K562 (cell line): Measurements from ENCODE around the gene IPP. TPM values are rescaled to one million over a fixed set of nuclear protein-coding genes. Genes with fewer than 3 reads are reported as not detected.

Experiments
- CBFB ChIP-seq: sonication (generic); formaldehyde crosslinking; IDR thresholded peaks from 2 replicates; pipeline ENCODE4 v1.4.0; 2020; ENCODE audit warnings: mild to moderate bottlenecking, missing genetic modification reagents
- CEBPB ChIP-seq: fragments of 450-650 bp; IDR thresholded peaks from 2 replicates; pipeline ENCODE4 v1.6.1; 2016; ENCODE audit warnings: missing genetic modification characterization, missing compliant biosample characterization
- FOXP1 ChIP-seq: sonication (generic); formaldehyde crosslinking; IDR thresholded peaks from 2 replicates; pipeline ENCODE4 v1.8.0; 2022; ENCODE audit warnings: mild to moderate bottlenecking, missing genetic modification reagents
- GTF2E2 ChIP-seq: fragments of 200-800 bp; sonication (Bioruptor generic); IDR thresholded peaks from 2 replicates; pipeline ENCODE4 v1.6.1; 2016; ENCODE audit warnings: missing genetic modification characterization, missing compliant biosample characterization
- MBD2 ChIP-seq: sonication (generic); IDR thresholded peaks from 2 replicates; pipeline ENCODE4 v1.6.1; 2016; ENCODE audit warnings: low read depth, borderline replicate concordance
- NR1H2 ChIP-seq: sonication (generic); formaldehyde crosslinking; IDR thresholded peaks from 2 replicates; pipeline ENCODE4 v1.4.0; 2020; ENCODE audit warnings: mild to moderate bottlenecking, missing genetic modification reagents
- NR4A1 ChIP-seq, 2 experiments: fragments of 250-450 bp in 1 of 2; fragments of 450-650 bp in 1 of 2; sonication (Bioruptor Pico) in 1 of 2; IDR thresholded peaks; 2 replicates each; pipeline versions ENCODE4 v1.4.0 to v1.6.1; 2016 to 2020; ENCODE audit warnings: mild to moderate bottlenecking in 2 of 2, missing compliant biosample characterization in 1 of 2, missing genetic modification characterization in 1 of 2, moderate library complexity in 1 of 2
- RBM15 ChIP-seq: fragments of 200-400 bp; formaldehyde crosslinking; IDR thresholded peaks from 2 replicates; pipeline ENCODE4 v1.6.1; 2018; ENCODE audit warnings: mild to moderate bottlenecking, low read length, moderate library complexity; ENCODE audit not compliant: insufficient read depth
- RFX5 ChIP-seq: IDR thresholded peaks from 2 replicates; pipeline ENCODE4 v1.6.1; 2011; ENCODE audit warnings: low read depth, mild to moderate bottlenecking, improper control_type of control experiment, low read length
- RFX7 ChIP-seq: fragments of 250-450 bp; sonication (Bioruptor Pico); IDR thresholded peaks from 2 replicates; pipeline ENCODE4 v1.5.1; 2021; ENCODE audit warnings: mild to moderate bottlenecking
- SMAD3 ChIP-seq: fragments of 450-650 bp; formaldehyde crosslinking; conservative IDR thresholded peaks from 2 replicates; pipeline ENCODE4 v1.4.0; 2020; ENCODE audit warnings: mild to moderate bottlenecking
- SMAD4 ChIP-seq: fragments of 250-450 bp; sonication (Bioruptor Pico); conservative IDR thresholded peaks from 2 replicates; pipeline ENCODE4 v1.8.0; 2021; ENCODE audit warnings: inconsistent platforms, mild to moderate bottlenecking, moderate library complexity
- SP2 ChIP-seq: IDR thresholded peaks from 2 replicates; pipeline ENCODE4 v1.6.1; 2011; ENCODE audit warnings: mild to moderate bottlenecking, low read depth, low read length, moderate library complexity; ENCODE audit not compliant: poor library complexity, severe bottlenecking; ENCODE audit errors: extremely low read depth
- YY1 ChIP-seq, 3 experiments: IDR thresholded peaks; 2 replicates each; pipeline ENCODE4 v1.6.1; 2011; ENCODE audit warnings: low read length in 2 of 3, mild to moderate bottlenecking in 2 of 3, moderate library complexity in 2 of 3, borderline replicate concordance in 1 of 3, control low read depth in 1 of 3, low read depth in 1 of 3; ENCODE audit not compliant: insufficient read depth in 3 of 3, insufficient replicate concordance in 2 of 3, control insufficient read depth in 1 of 3, insufficient read length in 1 of 3; ENCODE audit errors: extremely low read depth in 1 of 3
- ZKSCAN3 ChIP-seq: fragments of 250-450 bp; sonication (Bioruptor Pico); IDR thresholded peaks from 2 replicates; pipeline ENCODE4 v1.4.0; 2020
- ZNF12 ChIP-seq: sonication (generic); formaldehyde crosslinking; IDR thresholded peaks from 2 replicates; pipeline ENCODE4 v1.4.0; 2020; ENCODE audit warnings: mild to moderate bottlenecking, missing genetic modification reagents
- ZNF197 ChIP-seq: fragments of 200-800 bp; sonication (Bioruptor generic); IDR thresholded peaks from 2 replicates; pipeline ENCODE4 v1.6.1; 2016; ENCODE audit warnings: low read depth, missing genetic modification characterization, missing compliant biosample characterization
- polyA plus RNA-seq, 8 experiments: library from polyadenylated mRNA; depleted of rRNA in 4 of 8; stranded (reverse) in 5 of 8; unstranded in 3 of 8; fragments of >200 nt; fragmentation: Nextera tagmentation in 2 of 8; fragmentation: Illumina TruSeq in 1 of 8; extraction: Ambion mirVana in 2 of 8; extraction: Trizol in 1 of 8; gene quantifications; 2 replicates each; pipeline versions ENCODE4 v1.2.1 to v1.2.3, GENCODE V29; 2011 to 2014; ENCODE audit warnings: inconsistent platforms in 1 of 8, missing spikeins in 1 of 8
- total RNA-seq, 7 experiments: library from RNA; depleted of rRNA in 6 of 7; stranded (reverse); fragments of >200 nt in 6 of 7; fragmentation: Illumina TruSeq in 2 of 7; extraction: Trizol in 2 of 7; gene quantifications; 2 replicates each; pipeline versions ENCODE4 v1.2.1 to v1.2.3, GENCODE V29; 2011 to 2021; ENCODE audit warnings: low replicate concordance in 1 of 7
- TF ChIP-seq, protein P1 (sequence below): fragments of 450-650 bp; IDR thresholded peaks from 2 replicates; pipeline ENCODE4 v1.6.1; 2016; ENCODE audit warnings: antibody characterized with exemption
- TF ChIP-seq, protein P2 (sequence below): fragments of 200-400 bp; formaldehyde crosslinking; IDR thresholded peaks from 2 replicates; pipeline ENCODE4 v1.6.1; 2017; ENCODE audit warnings: mild to moderate bottlenecking, low read depth, low read length, moderate library complexity
- TF ChIP-seq, protein P3 (sequence below): fragments of 250-450 bp; sonication (Bioruptor Pico); IDR thresholded peaks from 2 replicates; pipeline ENCODE4 v1.4.0; 2020; ENCODE audit warnings: mild to moderate bottlenecking
- TF ChIP-seq, protein P4 (sequence below): sonication (generic); formaldehyde crosslinking; IDR thresholded peaks from 2 replicates; pipeline ENCODE4 v1.9.0; 2022; ENCODE audit warnings: mild to moderate bottlenecking, missing genetic modification reagents

Gene IPP
- total and polyA plus RNA-seq, 9 of the 15 experiments (the other 6 are each of a cell fraction or from before 2014, with no cell fraction given), result 6.9 to 15.1 (median 9.7) TPM

DNA sequence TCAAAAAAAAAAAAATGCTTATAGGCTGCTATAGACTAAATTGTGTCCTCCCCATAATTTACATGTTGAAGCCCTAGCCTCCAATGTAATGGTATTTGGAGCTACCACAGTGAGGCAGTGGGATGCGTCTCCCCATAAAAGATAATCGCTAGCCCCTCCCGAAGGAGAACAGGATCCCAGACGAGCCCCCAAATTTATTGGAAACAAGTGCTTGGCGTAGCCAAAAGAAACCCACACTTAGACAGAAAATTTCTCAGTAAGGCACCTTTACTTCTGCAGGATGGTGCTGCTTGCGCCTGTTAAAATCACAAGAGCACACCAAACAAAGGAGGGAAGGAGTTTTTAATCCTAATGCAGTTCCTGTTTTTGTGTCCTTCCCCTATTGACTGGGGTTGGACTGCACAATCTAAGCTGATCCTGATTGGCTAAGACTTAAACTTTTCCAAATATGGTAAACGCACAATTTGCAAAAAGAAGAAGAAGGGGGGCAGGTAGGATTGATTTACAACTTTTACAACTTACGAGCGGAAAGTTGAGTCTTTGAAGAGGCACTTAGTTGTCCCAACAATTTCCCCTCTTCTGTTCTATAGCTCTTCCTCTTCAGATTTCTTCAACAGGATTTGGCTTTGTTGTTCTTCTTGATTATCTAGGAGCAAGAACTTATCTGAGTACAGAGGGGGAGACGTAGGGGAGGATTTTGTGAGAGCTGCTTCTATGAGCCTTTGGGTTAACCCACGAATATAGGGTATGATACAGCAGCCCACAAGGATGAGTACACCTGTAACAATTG is 3.0 kb upstream of the IPP start (continued):
- TF ChIP-seq, protein P1, sequence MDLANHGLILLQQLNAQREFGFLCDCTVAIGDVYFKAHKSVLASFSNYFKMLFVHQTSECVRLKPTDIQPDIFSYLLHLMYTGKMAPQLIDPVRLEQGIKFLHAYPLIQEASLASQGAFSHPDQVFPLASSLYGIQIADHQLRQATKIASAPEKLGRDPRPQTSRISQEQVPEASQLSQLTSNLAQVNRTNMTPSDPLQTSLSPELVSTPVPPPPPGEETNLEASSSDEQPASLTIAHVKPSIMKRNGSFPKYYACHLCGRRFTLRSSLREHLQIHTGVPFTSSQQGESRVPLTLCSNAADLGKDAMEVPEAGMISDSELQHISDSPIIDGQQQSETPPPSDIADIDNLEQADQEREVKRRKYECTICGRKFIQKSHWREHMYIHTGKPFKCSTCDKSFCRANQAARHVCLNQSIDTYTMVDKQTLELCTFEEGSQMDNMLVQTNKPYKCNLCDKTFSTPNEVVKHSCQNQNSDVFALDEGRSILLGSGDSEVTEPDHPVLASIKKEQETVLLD, result no peak
- TF ChIP-seq FOXP1 (CRISPR knock-in tag) (no peak), CEBPB (tag) (0 out of 2 replicates have a peak, but pooled peaks have one; percentile 6), MBD2 (no peak; the same call in 1 of the 2 replicates), SP2 (no peak), GTF2E2 (peak; percentile 96), RFX7 (CRISPR knock-in tag) (no peak), RFX5 (no peak), ZNF197 (CRISPR knock-in tag) (peak; percentile 60; the same call in 1 of the 2 replicates), RBM15 (no peak), SMAD3 (CRISPR knock-in tag) (no peak), SMAD4 (CRISPR knock-in tag) (no peak), ZNF12 (CRISPR knock-in tag) (no peak), NR4A1 (CRISPR knock-in tag; IDR thresholded peaks at IDR 0.05) (no peak), NR4A1 (tag; IDR thresholded peaks at IDR 0.05) (no peak), NR1H2 (no peak), CBFB (CRISPR knock-in tag) (no peak), ZKSCAN3 (CRISPR knock-in tag) (no peak), YY1 (IDR thresholded peaks at IDR 0.05; ENCODE audit: borderline replicate concordance in 1 of 3, control insufficient read depth in 1 of 3, extremely low read depth in 1 of 3, insufficient read depth in 3 of 3, insufficient read length in 1 of 3, insufficient replicate concordance in 2 of 3, low read depth in 1 of 3, low read length in 2 of 3) (no peak)
- TF ChIP-seq, protein P2, sequence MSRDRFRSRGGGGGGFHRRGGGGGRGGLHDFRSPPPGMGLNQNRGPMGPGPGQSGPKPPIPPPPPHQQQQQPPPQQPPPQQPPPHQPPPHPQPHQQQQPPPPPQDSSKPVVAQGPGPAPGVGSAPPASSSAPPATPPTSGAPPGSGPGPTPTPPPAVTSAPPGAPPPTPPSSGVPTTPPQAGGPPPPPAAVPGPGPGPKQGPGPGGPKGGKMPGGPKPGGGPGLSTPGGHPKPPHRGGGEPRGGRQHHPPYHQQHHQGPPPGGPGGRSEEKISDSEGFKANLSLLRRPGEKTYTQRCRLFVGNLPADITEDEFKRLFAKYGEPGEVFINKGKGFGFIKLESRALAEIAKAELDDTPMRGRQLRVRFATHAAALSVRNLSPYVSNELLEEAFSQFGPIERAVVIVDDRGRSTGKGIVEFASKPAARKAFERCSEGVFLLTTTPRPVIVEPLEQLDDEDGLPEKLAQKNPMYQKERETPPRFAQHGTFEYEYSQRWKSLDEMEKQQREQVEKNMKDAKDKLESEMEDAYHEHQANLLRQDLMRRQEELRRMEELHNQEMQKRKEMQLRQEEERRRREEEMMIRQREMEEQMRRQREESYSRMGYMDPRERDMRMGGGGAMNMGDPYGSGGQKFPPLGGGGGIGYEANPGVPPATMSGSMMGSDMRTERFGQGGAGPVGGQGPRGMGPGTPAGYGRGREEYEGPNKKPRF, result no peak
- TF ChIP-seq, protein P3, sequence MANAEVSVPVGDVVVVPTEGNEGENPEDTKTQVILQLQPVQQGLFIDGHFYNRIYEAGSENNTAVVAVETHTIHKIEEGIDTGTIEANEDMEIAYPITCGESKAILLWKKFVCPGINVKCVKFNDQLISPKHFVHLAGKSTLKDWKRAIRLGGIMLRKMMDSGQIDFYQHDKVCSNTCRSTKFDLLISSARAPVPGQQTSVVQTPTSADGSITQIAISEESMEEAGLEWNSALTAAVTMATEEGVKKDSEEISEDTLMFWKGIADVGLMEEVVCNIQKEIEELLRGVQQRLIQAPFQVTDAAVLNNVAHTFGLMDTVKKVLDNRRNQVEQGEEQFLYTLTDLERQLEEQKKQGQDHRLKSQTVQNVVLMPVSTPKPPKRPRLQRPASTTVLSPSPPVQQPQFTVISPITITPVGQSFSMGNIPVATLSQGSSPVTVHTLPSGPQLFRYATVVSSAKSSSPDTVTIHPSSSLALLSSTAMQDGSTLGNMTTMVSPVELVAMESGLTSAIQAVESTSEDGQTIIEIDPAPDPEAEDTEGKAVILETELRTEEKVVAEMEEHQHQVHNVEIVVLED (CRISPR knock-in tag), result no peak; the same call in 1 of the 2 replicates
- TF ChIP-seq, protein P4, sequence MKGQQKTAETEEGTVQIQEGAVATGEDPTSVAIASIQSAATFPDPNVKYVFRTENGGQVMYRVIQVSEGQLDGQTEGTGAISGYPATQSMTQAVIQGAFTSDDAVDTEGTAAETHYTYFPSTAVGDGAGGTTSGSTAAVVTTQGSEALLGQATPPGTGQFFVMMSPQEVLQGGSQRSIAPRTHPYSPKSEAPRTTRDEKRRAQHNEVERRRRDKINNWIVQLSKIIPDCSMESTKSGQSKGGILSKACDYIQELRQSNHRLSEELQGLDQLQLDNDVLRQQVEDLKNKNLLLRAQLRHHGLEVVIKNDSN (CRISPR knock-in tag), result no peak
